HG03520 (cell line): ENCODE data around the gene ZBTB38.

Source experiments
- ATAC-seq: cut with Tn5 transposase; IDR thresholded peaks from one replicate; pipeline ENCODE4 v1.9.1; 2021; ENCODE audit warnings: mild to moderate bottlenecking, moderate library complexity; ENCODE audit not compliant: unreplicated experiment

ZBTB38 gene

GRCh38 chr3:141362736-141363135 is 5.6 kb upstream of the ZBTB38 start:
- no peak for ATAC-seq

- no peak for ATAC-seq
Measured at GRCh38 chr3:141365201-141365600, 3.1 kb upstream of the ZBTB38 start.

- no peak for ATAC-seq
Measured at GRCh38 chr3:141366285-141367037, 1.8 kb upstream of the ZBTB38 start.

GRCh38 chr3:141367038-141367730 is 1.1 kb upstream of the ZBTB38 start:
- no peak for ATAC-seq

- no peak for ATAC-seq
Measured at GRCh38 chr3:141368925-141369794, 856 bp downstream of the ZBTB38 start.

GRCh38 chr3:141370065-141370533 is 1.8 kb downstream of the ZBTB38 start:
- ATAC-seq: peak; percentile 75

GRCh38 chr3:141371882-141372281 is 3.6 kb downstream of the ZBTB38 start:
- no peak for ATAC-seq

GRCh38 chr3:141372656-141373055 is 4.4 kb downstream of the ZBTB38 start:
- ATAC-seq: no peak

GRCh38 chr3:141373232-141373631 is 4.9 kb downstream of the ZBTB38 start:
- no peak for ATAC-seq

- no peak for ATAC-seq
Measured at GRCh38 chr3:141373768-141374526, 5.6 kb downstream of the ZBTB38 start.

GRCh38 chr3:141375381-141376301 is 7.3 kb downstream of the ZBTB38 start:
- ATAC-seq: no peak

GRCh38 chr3:141377377-141377776 is 9.1 kb downstream of the ZBTB38 start:
- ATAC-seq: no peak

GRCh38 chr3:141378556-141378955 is 10.3 kb downstream of the ZBTB38 start:
- ATAC-seq: no peak

GRCh38 chr3:141379250-141379966 is 11.1 kb downstream of the ZBTB38 start:
- peak; percentile 45 for ATAC-seq

- ATAC-seq: no peak
Measured at GRCh38 chr3:141380279-141380678, 12.0 kb downstream of the ZBTB38 start.

GRCh38 chr3:141380987-141381386 is 12.7 kb downstream of the ZBTB38 start:
- ATAC-seq: peak; percentile 40

- no peak for ATAC-seq
Measured at GRCh38 chr3:141382571-141382970, 14.3 kb downstream of the ZBTB38 start.

GRCh38 chr3:141383555-141384129 is 15.3 kb downstream of the ZBTB38 start:
- no peak for ATAC-seq

- no peak for ATAC-seq
Measured at GRCh38 chr3:141384157-141384556, 15.9 kb downstream of the ZBTB38 start.
